ENCODE data around the gene OR14K1.
"Not testable (repeated sequence)": the region's sequence is repeated elsewhere in the genome, so short reads cannot be mapped to it uniquely, and the experiment has no call there.

Gene OR14K1, protein sequence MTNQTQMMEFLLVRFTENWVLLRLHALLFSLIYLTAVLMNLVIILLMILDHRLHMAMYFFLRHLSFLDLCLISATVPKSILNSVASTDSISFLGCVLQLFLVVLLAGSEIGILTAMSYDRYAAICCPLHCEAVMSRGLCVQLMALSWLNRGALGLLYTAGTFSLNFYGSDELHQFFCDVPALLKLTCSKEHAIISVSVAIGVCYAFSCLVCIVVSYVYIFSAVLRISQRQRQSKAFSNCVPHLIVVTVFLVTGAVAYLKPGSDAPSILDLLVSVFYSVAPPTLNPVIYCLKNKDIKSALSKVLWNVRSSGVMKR

DNA sequence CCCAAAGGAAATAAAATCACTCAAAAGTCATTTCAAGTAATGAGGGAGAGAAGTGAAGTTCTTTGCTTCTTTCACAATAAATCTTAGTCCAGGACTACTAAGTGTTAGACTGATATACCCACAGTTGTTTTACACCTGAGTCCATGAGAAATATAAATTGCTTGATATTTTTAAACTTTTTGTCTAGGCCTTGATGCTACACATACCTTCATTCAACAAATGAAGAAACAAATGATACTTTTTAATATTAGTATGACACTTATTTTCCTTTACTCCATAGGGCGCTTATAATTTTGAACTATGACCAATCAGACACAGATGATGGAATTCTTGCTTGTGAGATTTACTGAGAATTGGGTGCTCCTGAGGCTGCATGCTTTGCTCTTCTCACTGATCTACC is at the start of gene OR14K1:
Gene OR14K1 (plus strand): TSS at position 301 of the 400 bp plus-strand sequence. CDS start 0 bp downstream, at position 301.
- no peak within 1 kb of the TSS for H3K27ac ChIP-seq
- DNase-seq (ENCODE audit: low spot score) = no peak
- TF ChIP-seq, protein P1, sequence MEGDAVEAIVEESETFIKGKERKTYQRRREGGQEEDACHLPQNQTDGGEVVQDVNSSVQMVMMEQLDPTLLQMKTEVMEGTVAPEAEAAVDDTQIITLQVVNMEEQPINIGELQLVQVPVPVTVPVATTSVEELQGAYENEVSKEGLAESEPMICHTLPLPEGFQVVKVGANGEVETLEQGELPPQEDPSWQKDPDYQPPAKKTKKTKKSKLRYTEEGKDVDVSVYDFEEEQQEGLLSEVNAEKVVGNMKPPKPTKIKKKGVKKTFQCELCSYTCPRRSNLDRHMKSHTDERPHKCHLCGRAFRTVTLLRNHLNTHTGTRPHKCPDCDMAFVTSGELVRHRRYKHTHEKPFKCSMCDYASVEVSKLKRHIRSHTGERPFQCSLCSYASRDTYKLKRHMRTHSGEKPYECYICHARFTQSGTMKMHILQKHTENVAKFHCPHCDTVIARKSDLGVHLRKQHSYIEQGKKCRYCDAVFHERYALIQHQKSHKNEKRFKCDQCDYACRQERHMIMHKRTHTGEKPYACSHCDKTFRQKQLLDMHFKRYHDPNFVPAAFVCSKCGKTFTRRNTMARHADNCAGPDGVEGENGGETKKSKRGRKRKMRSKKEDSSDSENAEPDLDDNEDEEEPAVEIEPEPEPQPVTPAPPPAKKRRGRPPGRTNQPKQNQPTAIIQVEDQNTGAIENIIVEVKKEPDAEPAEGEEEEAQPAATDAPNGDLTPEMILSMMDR (conservative IDR thresholded peaks at IDR 0.05; ENCODE audit: low read depth) = no peak
- POLR2A ChIA-PET (ENCODE audit: low non-redundant PET) = no interaction called here
- CTCF ChIA-PET = no interaction called here

DNA sequence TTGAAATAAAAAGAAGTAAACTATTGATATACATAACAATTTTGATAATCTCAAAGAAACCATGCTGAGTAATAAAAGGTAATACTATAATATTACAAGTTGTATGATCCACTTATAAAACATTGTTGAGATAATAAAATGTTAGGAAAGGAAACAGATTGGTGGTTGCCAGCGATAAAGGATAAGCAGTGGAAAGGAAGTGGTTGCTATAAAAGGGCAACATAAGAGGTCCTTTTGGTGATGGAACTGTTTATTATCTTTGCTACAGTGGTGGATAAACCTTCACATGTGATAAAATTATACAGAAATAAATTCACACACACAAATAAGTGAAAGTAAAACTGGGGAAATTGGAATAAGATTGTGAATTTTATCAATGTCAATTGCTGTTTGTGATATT is 37.1 kb upstream of the OR14K1 start:
- POLR2A ChIA-PET (ENCODE audit: low non-redundant PET) = no interaction called here
- no peak overlapping the region for H3K27ac ChIP-seq
- TF ChIP-seq, protein P1 (conservative IDR thresholded peaks at IDR 0.05; ENCODE audit: low read depth) = no peak
- CTCF ChIA-PET = no interaction called here
- no peak for DNase-seq (ENCODE audit: low spot score)

DNA sequence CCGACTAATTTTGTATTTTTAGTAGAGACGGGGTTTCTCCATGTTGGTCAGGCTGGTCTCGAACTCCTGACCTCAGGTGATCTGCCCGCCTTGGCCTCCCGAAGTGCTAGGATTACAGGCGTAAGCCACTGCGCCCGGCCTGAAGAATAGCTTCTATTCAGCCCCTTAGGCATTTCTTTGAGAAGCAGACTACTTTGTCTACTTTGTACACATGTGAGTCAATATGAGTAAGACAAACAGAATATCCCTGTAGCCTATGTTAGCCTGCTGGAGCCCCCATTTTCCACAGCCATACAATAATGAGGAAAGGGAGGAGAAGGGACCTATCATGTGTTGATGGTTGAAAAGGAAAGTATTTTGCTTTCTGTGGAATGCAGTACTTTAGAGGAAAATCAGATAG is 27.7 kb upstream of the OR14K1 start:
- DNase-seq (ENCODE audit: low spot score); POLR2A ChIA-PET (ENCODE audit: low non-redundant PET); CTCF ChIA-PET; H3K27ac ChIP-seq: not testable (repeated sequence)

- ChIA-PET POLR2A (ENCODE audit: low non-redundant PET) (no interaction called here), CTCF (no interaction called here)
- DNase-seq (ENCODE audit: low spot score) = no peak
- TF ChIP-seq, protein P1 (conservative IDR thresholded peaks at IDR 0.05; ENCODE audit: low read depth) = no peak
- H3K27ac ChIP-seq = no peak overlapping the region
Measured at GRCh38 chr1:247713753-247714152, 24.7 kb upstream of the OR14K1 start.

DNA sequence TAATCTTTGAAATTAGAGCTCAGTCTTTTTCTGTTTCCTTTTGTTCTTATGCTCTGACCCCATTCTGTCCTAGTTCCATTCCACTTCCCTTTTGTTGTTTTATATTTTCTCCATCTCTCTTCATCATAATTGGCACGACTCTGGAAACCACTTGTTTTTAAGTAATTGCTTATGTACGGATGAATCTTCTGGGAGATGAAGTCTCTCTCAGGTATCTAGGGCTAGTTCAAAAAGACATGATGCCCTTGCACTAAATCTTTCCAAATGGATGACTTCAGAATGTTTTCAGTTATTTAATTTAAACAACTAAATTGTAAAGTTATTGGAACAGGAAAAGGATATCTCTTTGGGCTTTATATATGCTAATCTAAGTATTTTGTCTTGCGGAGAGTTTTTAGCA is 21.9 kb upstream of the OR14K1 start, which contains the start of gene OR6F1:
Gene OR6F1 (minus strand): TSS at position 101 of the 400 bp plus-strand sequence. CDS start 3,891 bp downstream, outside the sequence.
- no peak for DNase-seq (ENCODE audit: low spot score)
- ChIA-PET CTCF (no interaction called here), POLR2A (ENCODE audit: low non-redundant PET) (no interaction called here)
- TF ChIP-seq, protein P1 (conservative IDR thresholded peaks at IDR 0.05; ENCODE audit: low read depth) = no peak
- H3K27ac ChIP-seq = no peak within 1 kb of the TSS

DNA sequence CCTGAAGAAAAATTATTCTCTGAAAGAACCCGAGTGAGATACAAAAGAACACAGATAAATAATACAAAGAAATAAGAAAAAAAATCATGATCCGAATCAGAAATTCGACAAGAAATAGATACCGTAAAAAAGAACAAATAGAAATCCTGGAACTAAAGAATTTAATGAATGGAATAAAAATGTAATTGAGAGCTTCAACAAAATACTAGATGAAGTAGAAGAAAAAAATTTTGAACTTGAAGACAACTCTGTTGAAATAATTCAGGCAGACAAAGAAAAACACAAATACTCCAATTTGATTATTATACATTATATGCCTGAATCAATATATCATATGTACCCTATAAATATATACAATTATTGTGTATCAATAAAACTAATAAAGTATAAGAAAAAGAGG is 17.2 kb upstream of the OR14K1 start:
- DNase-seq (ENCODE audit: low spot score) = no peak
- ChIA-PET POLR2A (ENCODE audit: low non-redundant PET) (no interaction called here), CTCF (no interaction called here)
- TF ChIP-seq, protein P1 (conservative IDR thresholded peaks at IDR 0.05; ENCODE audit: low read depth) = no peak
- no peak overlapping the region for H3K27ac ChIP-seq

GRCh38 chr1:247740721-247741120 is 2.3 kb downstream of the OR14K1 start:
- CTCF ChIA-PET = no interaction called here
- no peak overlapping the region for H3K27ac ChIP-seq
- TF ChIP-seq, protein P1 (conservative IDR thresholded peaks at IDR 0.05; ENCODE audit: low read depth) = no peak
- DNase-seq (ENCODE audit: low spot score) = no peak
- POLR2A ChIA-PET (ENCODE audit: low non-redundant PET) = no interaction called here
